Urinary bladder (tissue), 4 donors: Measurements from ENCODE around the gene ZDHHC11. TPM values are rescaled to one million over a fixed set of nuclear protein-coding genes. Genes with fewer than 3 reads are reported as not detected.
"Not testable (repeated sequence)": the region's sequence is repeated elsewhere in the genome, so short reads cannot be mapped to it uniquely, and the experiment has no call there.

Experiments
- DNase-seq: peaks from one replicate; pipeline ENCODE4 v3.0.0-alpha.2; 2015; ENCODE audit errors: extremely low spot score
- H3K27ac ChIP-seq: one replicate; pipeline ENCODE4 v1.5.1; 2013; ENCODE audit warnings: low read depth, mild to moderate bottlenecking, moderate library complexity
- H3K36me3 ChIP-seq: one replicate; pipeline ENCODE4 v1.6.1; 2013; ENCODE audit warnings: mild to moderate bottlenecking, moderate library complexity; ENCODE audit not compliant: insufficient read depth
- H3K4me1 ChIP-seq: one replicate; pipeline ENCODE4 v1.6.1; 2013; ENCODE audit warnings: mild to moderate bottlenecking, moderate library complexity; ENCODE audit not compliant: insufficient read depth
- H3K4me3 ChIP-seq: one replicate; pipeline ENCODE4 v1.5.1; 2013; ENCODE audit warnings: low read depth, low read length
- WGBS: extraction: QIAGEN DNeasy Blood & Tissue Kit; methylation state at CpG from one replicate; pipeline ENCODE4 v1.1.7; 2013; 5-methylcytosine and 5-hydroxymethylcytosine counted together
- polyA plus RNA-seq: library from polyadenylated mRNA; stranded (reverse); fragments of 200-250 nt; gene quantifications from one replicate; pipeline ENCODE4 v1.2.3, GENCODE V29; 2013
- total RNA-seq: library from RNA; depleted of rRNA; stranded (reverse); fragments of >200 nt; gene quantifications from one replicate; pipeline ENCODE4 v1.2.3, GENCODE V29; 2014
- donor health status: healthy with polysubstance abuse.
- donor health status: healthy.

Gene ZDHHC11
- total and polyA plus RNA-seq, 2 donors: 5.9 to 9.3 TPM

DNA sequence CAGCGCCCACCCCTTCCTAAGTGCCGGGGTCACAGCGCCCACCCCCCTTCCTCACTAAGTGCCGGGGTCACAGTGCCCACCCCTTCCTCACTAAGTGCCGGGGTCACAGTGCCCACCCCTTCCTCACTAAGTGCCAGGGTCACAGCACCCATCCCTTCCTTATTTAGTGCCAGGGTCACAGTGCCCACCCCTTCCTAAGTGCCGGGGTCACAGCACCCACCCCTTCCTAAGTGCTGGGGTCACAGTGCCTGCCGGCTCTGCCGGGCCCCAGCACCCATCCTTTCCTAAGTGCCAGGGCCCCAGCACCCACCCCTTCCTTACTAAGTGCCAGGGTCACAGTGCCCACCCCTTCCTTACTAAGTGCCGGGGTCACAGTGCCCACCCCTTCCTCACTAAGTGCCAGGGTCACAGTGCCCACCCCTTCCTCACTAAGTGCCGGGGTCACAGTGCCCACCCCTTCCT is 9.8 kb downstream of the ZDHHC11 start:
- H3K4me1 ChIP-seq, DNase-seq: not testable (repeated sequence)
- 90% methylated on average over 10 of the region's 10 CpGs for WGBS

GRCh38 chr5:840118-840973 is 10.4 kb downstream of the ZDHHC11 start:
- DNase-seq, H3K4me1 ChIP-seq, H3K27ac ChIP-seq, H3K36me3 ChIP-seq, H3K4me3 ChIP-seq: not testable (repeated sequence)
- 91% methylated on average over 21 of the region's 21 CpGs for WGBS

More for the DNA sequence above, 9.8 kb downstream of the ZDHHC11 start:
- H3K36me3 ChIP-seq, H3K27ac ChIP-seq, H3K4me3 ChIP-seq: not testable (repeated sequence)

- 75% methylated on average over 10 of the region's 10 CpGs for WGBS
- not testable (repeated sequence) for H3K4me1 ChIP-seq, H3K36me3 ChIP-seq, H3K4me3 ChIP-seq, H3K27ac ChIP-seq, DNase-seq
Measured at GRCh38 chr5:838431-838851, 12.3 kb downstream of the ZDHHC11 start.

DNA sequence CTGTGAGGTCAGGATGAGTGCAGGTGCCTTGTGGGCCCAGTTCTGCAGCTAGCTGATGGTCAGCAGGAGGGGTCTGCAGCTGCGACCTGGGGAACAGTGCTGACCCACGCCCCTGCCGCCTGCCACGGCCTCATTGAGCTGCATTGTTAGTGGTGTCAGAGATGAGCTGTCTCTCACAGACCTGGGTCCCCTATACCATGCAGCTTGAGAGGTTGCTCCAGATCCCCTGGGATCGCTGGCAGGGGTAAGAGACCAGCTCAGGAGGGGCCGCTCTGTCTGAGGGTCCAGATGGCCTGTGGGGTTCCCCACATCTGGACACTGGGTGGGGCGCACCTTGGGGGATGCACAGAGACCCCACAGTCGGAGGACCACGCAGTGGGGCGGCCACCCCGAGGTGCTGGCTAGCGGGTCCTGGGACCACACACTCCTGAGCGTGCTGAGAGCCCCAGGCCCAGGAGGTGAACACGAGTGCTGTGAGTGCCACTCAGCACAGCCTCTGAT is 13.1 kb downstream of the ZDHHC11 start:
- WGBS: 93% methylated on average over 14 of the region's 14 CpGs
- not testable (repeated sequence) for H3K4me3 ChIP-seq, H3K27ac ChIP-seq, H3K4me1 ChIP-seq, H3K36me3 ChIP-seq, DNase-seq

DNA sequence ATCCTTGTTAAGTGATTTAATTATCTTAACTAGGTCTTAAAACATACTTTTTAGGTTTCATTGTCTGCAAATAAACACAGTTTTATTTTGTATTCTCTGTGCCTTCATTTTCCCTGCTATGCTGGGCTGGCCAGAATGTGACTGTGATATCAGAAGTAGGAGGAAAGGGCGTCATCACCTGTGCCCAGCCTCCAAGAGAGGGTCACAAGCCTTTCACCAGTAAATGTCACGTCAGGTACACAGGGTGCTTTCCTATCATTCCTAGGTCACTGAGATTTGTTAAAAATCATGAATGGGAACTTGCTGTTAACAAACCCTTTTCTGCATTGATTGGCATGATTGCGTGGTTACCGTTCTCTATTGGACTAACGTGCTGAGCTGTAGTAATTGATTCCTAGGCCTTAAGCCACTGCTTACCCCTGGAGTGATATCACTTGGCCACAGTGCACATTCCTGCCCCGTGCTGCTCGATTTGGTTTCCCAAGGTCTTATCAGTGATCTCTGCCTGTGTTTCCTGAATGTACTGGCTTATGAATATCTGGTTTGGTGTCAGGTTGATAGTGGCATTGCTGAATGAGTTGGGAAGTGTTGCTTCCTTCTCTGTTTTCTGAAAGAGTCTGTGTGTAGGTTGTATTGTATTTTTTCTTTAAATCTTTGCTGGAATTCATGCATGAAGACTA is 14.7 kb downstream of the ZDHHC11 start:
- WGBS: 61% methylated on average over 7 of the region's 7 CpGs
- not testable (repeated sequence) for H3K27ac ChIP-seq, H3K4me3 ChIP-seq, H3K36me3 ChIP-seq, H3K4me1 ChIP-seq, DNase-seq

DNA sequence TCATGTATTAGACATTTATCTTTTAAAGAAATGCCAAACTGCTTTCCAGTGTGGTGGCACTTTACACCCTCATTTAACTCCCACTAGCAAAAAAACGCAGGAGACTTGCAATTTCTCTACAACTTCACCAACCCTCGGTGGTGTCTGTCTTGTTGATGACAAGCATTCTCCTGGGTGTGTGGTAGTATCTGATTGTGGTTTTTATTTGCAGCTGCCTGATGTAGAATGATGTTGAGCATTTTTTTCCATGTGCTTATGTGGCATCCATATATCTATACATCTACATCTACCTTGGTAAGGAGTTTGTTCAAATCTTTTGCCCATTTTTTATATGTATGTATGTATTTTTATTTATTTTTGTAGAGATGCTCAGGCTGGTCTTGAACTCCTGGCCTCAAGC is 16.8 kb downstream of the ZDHHC11 start:
- H3K36me3 ChIP-seq, H3K27ac ChIP-seq, H3K4me3 ChIP-seq, DNase-seq, H3K4me1 ChIP-seq: not testable (repeated sequence)
- 82% methylated on average over 2 of the region's 2 CpGs for WGBS

GRCh38 chr5:828194-828593 is 22.6 kb downstream of the ZDHHC11 start:
- H3K4me1 ChIP-seq, H3K27ac ChIP-seq, DNase-seq, H3K36me3 ChIP-seq, H3K4me3 ChIP-seq: not testable (repeated sequence)
- 95% methylated on average over 17 of the region's 19 CpGs for WGBS

DNA sequence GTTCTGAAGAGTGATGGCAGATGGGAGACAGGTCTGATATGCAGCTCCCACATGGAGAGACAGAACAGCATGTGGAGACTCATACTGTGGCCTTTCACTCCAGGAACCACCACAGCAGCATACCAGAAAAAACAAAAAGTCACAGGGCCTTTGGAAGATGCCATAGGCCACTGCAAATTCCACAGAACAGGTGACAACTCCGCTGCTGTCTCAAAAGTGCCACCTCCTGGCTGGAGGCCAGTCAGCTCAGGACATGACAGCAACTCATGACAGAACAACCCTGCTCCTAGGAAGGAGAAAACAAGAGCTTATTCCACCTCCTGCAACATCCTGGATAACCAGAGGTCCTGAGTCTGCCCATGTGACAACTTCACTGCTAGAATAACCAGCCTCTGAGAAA is 25.2 kb downstream of the ZDHHC11 start:
- WGBS: 60% methylated on average over 1 of the region's 1 CpG
- DNase-seq, H3K4me1 ChIP-seq, H3K4me3 ChIP-seq, H3K36me3 ChIP-seq, H3K27ac ChIP-seq: not testable (repeated sequence)

DNA sequence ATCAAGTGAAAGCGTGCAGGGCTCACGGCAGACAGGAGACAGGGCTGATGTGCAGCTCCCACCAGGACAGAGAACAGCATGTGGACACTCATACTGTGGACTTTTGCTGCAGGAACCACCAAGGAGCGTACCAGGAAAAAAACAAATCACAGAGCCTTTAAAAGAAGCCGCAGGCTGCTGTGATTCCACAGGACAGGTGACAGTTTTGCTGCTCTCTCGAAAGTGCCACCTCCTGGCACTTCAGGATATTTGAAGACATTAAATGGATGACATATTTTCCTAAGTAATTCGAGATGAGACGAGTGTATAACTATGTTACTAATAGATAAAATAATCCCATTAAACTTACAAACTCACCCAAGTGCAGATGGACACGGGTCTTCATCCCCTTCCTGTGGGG is 29.3 kb downstream of the ZDHHC11 start:
- H3K27ac ChIP-seq: no peak overlapping the region
- WGBS: 75% methylated on average over 8 of the region's 8 CpGs
- no peaks in the 10 kb centered on the region for H3K36me3 ChIP-seq
- H3K4me1 ChIP-seq: no peaks in the 10 kb centered on the region
- DNase-seq: no peak
- no peak overlapping the region for H3K4me3 ChIP-seq

DNA sequence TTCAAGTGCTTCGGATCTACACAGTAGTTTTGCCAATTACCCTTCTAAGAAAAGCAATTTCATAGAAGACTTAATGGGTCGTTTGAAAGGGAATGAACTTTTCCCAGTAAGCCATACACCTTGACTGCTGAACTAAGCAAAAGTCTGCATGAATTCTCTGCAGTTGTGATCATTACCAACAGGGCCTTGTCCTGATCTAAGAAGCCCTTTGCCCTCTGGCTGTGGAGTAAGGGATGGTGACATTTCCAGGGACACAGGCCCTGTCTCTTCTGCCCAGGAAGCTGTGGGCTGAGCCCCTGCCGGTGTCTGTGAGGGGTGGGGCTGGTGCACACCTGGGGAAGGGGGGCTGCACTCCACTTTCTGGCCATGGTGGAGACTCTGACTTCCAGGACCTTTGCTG is 30.5 kb downstream of the ZDHHC11 start:
- Histone ChIP-seq H3K36me3 (no peaks in the 10 kb centered on the region), H3K4me1 (no peaks in the 10 kb centered on the region), H3K27ac (no peak overlapping the region), H3K4me3 (no peak overlapping the region)
- DNase-seq: no peak
- WGBS: 73% methylated on average over 3 of the region's 3 CpGs

DNA sequence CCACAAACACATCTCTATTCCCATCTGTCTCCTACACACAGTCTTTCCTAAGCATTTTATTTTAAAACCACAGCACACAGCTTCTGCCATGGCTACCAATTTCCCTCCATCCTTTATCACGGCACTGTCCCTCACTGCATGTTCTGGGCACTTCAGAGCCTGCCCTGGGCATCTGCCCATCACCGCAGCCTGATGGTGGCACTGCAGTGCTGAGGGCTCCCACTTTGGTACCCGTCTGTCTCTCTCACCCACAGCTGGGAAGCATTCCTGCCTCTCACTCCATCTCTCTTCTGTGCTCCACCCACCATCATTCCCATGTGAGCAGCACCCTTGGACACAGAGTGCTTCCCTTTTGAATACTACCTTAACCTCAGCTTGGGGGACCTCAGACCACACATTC is 31.7 kb downstream of the ZDHHC11 start:
- 84% methylated on average over 3 of the region's 3 CpGs for WGBS

DNA sequence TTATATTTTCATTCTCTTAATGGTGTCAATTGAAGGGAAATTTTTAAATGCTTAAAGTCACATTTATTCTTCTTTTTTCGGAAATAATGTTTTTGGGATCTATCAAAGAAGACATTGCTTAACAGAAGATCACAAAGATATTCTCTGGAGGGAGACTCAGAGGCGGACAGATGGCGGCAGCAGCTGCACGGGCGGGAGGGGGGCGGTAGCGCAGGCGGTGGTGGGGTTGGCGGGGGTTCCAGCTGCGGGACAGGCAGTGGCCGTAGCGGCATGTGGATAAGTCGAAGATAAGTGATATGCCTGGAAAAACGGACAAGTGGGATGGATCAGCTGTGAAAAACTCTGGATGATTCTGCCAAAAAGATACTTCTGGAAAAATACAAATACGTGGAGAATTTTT is 34.6 kb downstream of the ZDHHC11 start:
- 95% methylated on average over 15 of the region's 15 CpGs for WGBS
- Histone ChIP-seq H3K4me1 (no peaks in the 10 kb centered on the region), H3K27ac (no peak overlapping the region), H3K36me3 (no peaks in the 10 kb centered on the region), H3K4me3 (no peak overlapping the region)
- no peak for DNase-seq

More for the DNA sequence above, 31.7 kb downstream of the ZDHHC11 start:
- DNase-seq: no peak
- no peak overlapping the region for H3K4me3 ChIP-seq
- no peaks in the 10 kb centered on the region for H3K36me3 ChIP-seq
- H3K4me1 ChIP-seq: no peaks in the 10 kb centered on the region
- no peak overlapping the region for H3K27ac ChIP-seq

GRCh38 chr5:815449-815848 is 35.3 kb downstream of the ZDHHC11 start:
- 98% methylated on average over 3 of the region's 3 CpGs for WGBS
- Histone ChIP-seq H3K27ac (no peak overlapping the region), H3K36me3 (no peaks in the 10 kb centered on the region), H3K4me3 (no peak overlapping the region), H3K4me1 (no peaks in the 10 kb centered on the region)
- DNase-seq: no peak

GRCh38 chr5:813575-813974 is 37.2 kb downstream of the ZDHHC11 start:
- not testable (repeated sequence) for H3K36me3 ChIP-seq, H3K4me3 ChIP-seq, H3K27ac ChIP-seq, DNase-seq, H3K4me1 ChIP-seq
- WGBS: 82% methylated on average over 5 of the region's 5 CpGs
